Raji (cell line): ENCODE results near the gene SHMT2.

Source experiments
- POLR2A ChIP-seq: IDR thresholded peaks from 2 replicates; pipeline ENCODE4 v1.6.1; 2011; ENCODE audit warnings: low read depth, low read length, control low read depth; ENCODE audit not compliant: insufficient read depth

The SHMT2 gene

GRCh38 chr12:57208631-57209282, 20.8 kb upstream of the SHMT2 start:
- no peak for TF ChIP-seq POLR2A

- TF ChIP-seq POLR2A: no peak
These were observed 19.6 kb upstream of the SHMT2 start for GRCh38 chr12:57209916-57210315.

DNA sequence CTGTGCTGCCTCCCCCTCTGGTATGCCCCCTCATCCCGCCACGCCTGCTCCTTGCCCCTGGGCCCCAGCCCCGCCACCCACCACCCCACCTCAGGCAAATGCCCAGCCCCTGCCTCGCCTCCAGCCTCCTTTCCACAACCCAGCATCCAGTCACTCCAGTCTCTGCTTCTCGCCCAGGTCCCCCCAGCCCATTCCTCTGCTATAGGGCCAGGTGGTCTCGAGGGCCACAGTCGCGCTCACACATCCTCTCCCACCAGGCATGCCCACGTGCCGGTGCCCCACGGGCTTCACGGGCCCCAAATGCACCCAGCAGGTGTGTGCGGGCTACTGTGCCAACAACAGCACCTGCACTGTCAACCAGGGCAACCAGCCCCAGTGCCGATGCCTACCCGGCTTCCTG, 19.1 kb upstream of the SHMT2 start:
- no peak for TF ChIP-seq POLR2A

DNA sequence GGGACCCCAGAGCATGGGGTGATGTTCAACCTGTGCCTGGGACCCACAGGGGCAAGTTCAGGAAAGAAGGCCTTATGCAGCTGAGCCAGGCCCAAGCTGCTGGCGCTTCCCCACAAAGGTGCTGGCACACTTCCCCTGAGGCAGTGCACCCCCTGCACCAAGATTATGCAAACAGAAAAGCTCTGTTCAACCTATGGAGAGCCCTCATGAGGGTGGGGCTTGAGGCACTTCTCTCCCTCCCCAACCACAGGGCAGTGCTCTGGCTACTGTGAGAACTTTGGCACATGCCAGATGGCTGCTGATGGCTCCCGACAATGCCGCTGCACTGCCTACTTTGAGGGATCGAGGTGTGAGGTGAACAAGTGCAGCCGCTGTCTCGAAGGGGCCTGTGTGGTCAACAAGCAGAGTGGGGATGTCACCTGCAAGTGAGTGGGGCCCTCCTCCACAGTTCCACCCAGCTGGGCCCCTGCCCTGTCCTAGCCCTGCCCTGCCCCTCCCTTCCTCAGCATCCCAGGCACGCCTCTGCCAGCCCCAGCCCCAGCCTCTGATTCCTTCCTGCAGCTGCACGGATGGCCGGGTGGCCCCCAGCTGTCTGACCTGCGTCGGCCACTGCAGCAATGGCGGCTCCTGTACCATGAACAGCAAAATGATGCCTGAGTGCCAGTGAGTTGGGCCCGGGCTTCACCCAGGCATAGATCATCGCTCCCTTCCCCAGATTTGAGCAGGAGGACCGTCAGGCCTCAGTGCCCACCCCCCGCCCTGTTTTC, 18.4 kb upstream of the SHMT2 start:
- TF ChIP-seq POLR2A: no peak

GRCh38 chr12:57211791-57212700, 17.5 kb upstream of the SHMT2 start:
- no peak for TF ChIP-seq POLR2A

GRCh38 chr12:57212701-57213057, 16.8 kb upstream of the SHMT2 start:
- TF ChIP-seq POLR2A: no peak

DNA sequence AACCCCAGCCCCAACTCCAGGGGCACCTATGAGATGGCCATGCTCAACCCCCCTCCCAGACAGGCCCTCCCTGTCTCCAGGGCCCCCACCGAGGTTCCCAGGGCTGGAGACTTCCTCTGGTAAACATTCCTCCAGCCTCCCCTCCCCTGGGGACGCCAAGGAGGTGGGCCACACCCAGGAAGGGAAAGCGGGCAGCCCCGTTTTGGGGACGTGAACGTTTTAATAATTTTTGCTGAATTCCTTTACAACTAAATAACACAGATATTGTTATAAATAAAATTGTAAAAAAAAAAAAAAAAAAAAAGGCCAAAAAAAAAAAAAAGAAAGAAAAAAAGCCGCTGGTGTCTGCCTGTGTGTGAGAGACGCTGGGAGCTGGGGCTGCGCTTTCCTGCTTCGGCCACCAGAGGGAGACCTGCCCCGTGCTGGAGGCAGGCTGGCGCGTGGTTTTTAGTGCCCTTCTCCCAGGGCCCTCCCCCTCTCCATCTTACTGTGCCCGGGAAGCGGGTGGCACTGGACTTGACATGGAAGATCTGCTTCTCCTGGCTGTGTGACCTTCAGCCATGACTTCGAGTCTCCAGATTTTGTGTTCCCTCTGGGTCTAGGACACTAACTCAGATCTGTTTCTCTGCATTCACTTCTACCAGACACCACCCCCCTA, 16.3 kb upstream of the SHMT2 start:
- TF ChIP-seq POLR2A: 0 out of 2 replicates have a peak, but pooled peaks have one; percentile 32

- no peak for TF ChIP-seq POLR2A
These were observed 15.6 kb upstream of the SHMT2 start for GRCh38 chr12:57213763-57214397.

GRCh38 chr12:57214398-57214781, 15.1 kb upstream of the SHMT2 start:
- no peak for TF ChIP-seq POLR2A

GRCh38 chr12:57215065-57215464, 14.4 kb upstream of the SHMT2 start:
- no peak for TF ChIP-seq POLR2A

- no peak for TF ChIP-seq POLR2A
These were observed 13.9 kb upstream of the SHMT2 start for GRCh38 chr12:57215668-57216013.

DNA sequence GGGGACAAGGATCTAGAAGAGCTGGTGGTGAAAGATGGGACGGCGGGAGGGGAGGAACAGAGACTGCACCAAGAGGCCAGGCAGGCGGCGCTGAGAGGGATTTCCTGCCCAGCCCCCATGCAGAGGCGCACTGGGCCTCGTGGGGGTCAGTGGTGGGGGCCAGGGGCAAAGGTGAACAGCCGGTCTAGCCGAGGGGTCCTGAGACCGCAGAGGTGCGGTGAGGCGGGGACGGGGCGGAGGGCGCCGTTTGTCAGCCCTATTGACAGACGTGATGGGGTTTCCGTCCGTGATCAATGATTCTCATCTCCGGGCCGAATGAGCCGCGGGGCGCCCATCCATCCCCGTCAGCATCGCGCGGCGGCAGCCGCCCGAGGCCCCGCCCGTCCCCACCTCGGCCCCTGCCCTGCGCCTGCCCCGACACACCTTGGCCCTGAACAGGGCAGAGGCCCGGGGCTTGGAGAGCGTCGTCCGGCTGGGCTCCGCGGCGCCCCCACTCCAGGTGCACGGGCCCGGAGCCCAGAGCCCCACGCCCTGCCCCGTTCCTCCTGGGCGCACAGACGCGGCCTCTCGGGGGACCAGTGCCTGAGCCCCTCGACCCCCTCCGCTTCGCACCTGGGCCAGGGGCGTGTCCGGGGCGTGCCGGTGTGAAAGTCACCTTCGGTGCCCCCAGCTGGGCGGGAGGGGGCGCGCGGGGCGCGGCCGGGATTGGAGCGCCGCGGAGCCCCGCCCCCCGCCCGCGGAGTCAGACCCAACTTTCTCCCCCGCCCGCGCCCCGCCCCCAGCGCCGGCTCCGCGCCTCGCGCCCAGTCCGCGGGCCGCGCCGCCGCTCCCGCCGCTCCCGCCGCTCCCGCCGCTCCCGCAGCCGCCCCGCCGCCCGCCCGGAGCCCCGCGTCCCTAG, 13.2 kb upstream of the SHMT2 start, which contains the start of gene NXPH4:
TSS of gene NXPH4 (plus strand) at position 781 of the 898 bp plus-strand sequence. CDS start 176 bp downstream, outside the sequence.
- no peak for TF ChIP-seq POLR2A
